Activated B cell treated with CpG ODN at 0.5 μM for 24 hours (primary cell): Measurements from ENCODE around the gene VPS13A. TPM values are rescaled to one million over a fixed set of nuclear protein-coding genes. Genes with fewer than 3 reads are reported as not detected.

ENCODE experiments used
- ATAC-seq: fragments of 200-7000 bp; cut with Tn5 transposase; one replicate; pipeline ENCODE4 v1.10.0; 2021; ENCODE audit warnings: low read depth, mild to moderate bottlenecking, moderate library complexity
- CTCF ChIA-PET: fragments of 350-600 bp; sonication (Branson Sonifier 250); formaldehyde crosslinking; loops from one replicate; lab custom pipeline; 2021; ENCODE audit warnings: antibody characterized with exemption; lab: Charles Lee
- POLR2A ChIA-PET: fragments of 350-600 bp; sonication (Branson Sonifier 250); formaldehyde crosslinking; loops from one replicate; lab custom pipeline; 2021; ENCODE audit warnings: antibody characterized with exemption; lab: Charles Lee
- DNase-seq: peaks from one replicate; pipeline ENCODE4 v3.0.0; 2022
- H3K27ac Mint-ChIP-seq: one replicate; pipeline ENCODE4 v1.8.0; 2020; ENCODE audit warnings: mixed read lengths
- H3K27me3 Mint-ChIP-seq: one replicate; pipeline ENCODE4 v1.8.0; 2021; ENCODE audit warnings: mixed read lengths
- H3K36me3 Mint-ChIP-seq: one replicate; pipeline ENCODE4 v1.8.0; 2021; ENCODE audit warnings: low read depth, mixed read lengths
- H3K4me1 Mint-ChIP-seq: one replicate; pipeline ENCODE4 v1.8.0; 2021; ENCODE audit warnings: mixed read lengths
- H3K4me3 Mint-ChIP-seq: one replicate; pipeline ENCODE4 v1.8.0; 2020; ENCODE audit warnings: mild to moderate bottlenecking, mixed read lengths
- H3K9me3 Mint-ChIP-seq: one replicate; pipeline ENCODE4 v1.8.0; 2020; ENCODE audit warnings: mixed read lengths
- CTCF ChIP-seq: fragments of 200-600 bp; IDR thresholded peaks from one replicate; pipeline ENCODE4 v1.8.0; 2022; ENCODE audit warnings: antibody characterized with exemption, mild to moderate bottlenecking
- intact Hi-C: fragments of 100-400 bp; cut with micrococcal nuclease; formaldehyde crosslinking; loops from one replicate; pipeline ENCODE4 v1.15.1; 2024
- total RNA-seq: library from RNA; stranded (reverse); gene quantifications from 2 replicates; pipeline ENCODE4 v1.2.3, GENCODE V29; 2022

VPS13A gene
- total RNA-seq, 1 donor from 2014 or later, result 69.8 TPM

- Mint-ChIP-seq H3K4me1 (peaks cover 2% of the 10 kb centered on the region), H3K4me3 (no peak overlapping the region), H3K27ac (no peak overlapping the region), H3K36me3 (no peaks in the 10 kb centered on the region), H3K9me3 (no peaks in the 10 kb centered on the region), H3K27me3 (no peaks in the 10 kb centered on the region)
- ATAC-seq, result no peak
- CTCF ChIA-PET, result no interaction called here
- no peak for TF ChIP-seq CTCF
- POLR2A ChIA-PET, result no interaction called here
- DNase-seq, result no peak
- intact Hi-C loops, result no loop called here
These were observed 6.2 kb upstream of the VPS13A start for GRCh38 chr9:77170991-77171699.

- Mint-ChIP-seq H3K27me3 (no peaks in the 10 kb centered on the region), H3K9me3 (no peaks in the 10 kb centered on the region), H3K27ac (no peak overlapping the region), H3K36me3 (peaks cover 3% of the 10 kb centered on the region), H3K4me1 (peaks cover 26% of the 10 kb centered on the region), H3K4me3 (no peak overlapping the region)
- no peak for ATAC-seq
- DNase-seq, result no peak
- CTCF ChIA-PET, result interaction anchor here (3.0 kb wide), 1 partner anchor 9 kb away, joined by 26 read pairs; no protein-coding TSS in a partner anchor
- intact Hi-C loops, result loop anchor here (5.0 kb wide), 4 partner anchors 598 to 1122 kb away; partner anchors contain the start of genes GNAQ and PSAT1
- POLR2A ChIA-PET, result no interaction called here
- TF ChIP-seq CTCF, result no peak
These were observed 2.2 kb upstream of the VPS13A start for GRCh38 chr9:77175151-77175550.

- Mint-ChIP-seq H3K27ac (peak overlapping the region; percentile 77), H3K4me3 (no peak overlapping the region), H3K4me1 (peaks cover 29% of the 10 kb centered on the region), H3K27me3 (no peaks in the 10 kb centered on the region), H3K36me3 (peaks cover 3% of the 10 kb centered on the region), H3K9me3 (no peaks in the 10 kb centered on the region)
- TF ChIP-seq CTCF, result no peak
- ATAC-seq, result no peak
- intact Hi-C loops, result loop anchor here (5.0 kb wide), 4 partner anchors 599 to 1121 kb away; partner anchors contain the start of genes GNAQ and PSAT1
- DNase-seq, result no peak
- CTCF ChIA-PET, result interaction anchor here (3.0 kb wide), 1 partner anchor 10 kb away, joined by 26 read pairs; no protein-coding TSS in a partner anchor
- POLR2A ChIA-PET, result interaction anchor here (0.8 to 1.6 kb wide), 2 partner anchors 9 to 782 kb away, joined by 3 to 14 read pairs; partner anchors contain the start of gene RFK
These were observed 1.2 kb upstream of the VPS13A start for GRCh38 chr9:77176106-77176505.

GRCh38 chr9:77176686-77177142 lies 620 bp upstream of the VPS13A start:
- Mint-ChIP-seq H3K27ac (peak overlapping the region; percentile 77), H3K4me1 (peaks cover 29% of the 10 kb centered on the region), H3K9me3 (no peaks in the 10 kb centered on the region), H3K4me3 (peak overlapping the region; percentile 92), H3K36me3 (peaks cover 3% of the 10 kb centered on the region), H3K27me3 (no peaks in the 10 kb centered on the region)
- ATAC-seq, result no peak
- ChIA-PET CTCF (interaction anchor here (3.0 kb wide), 1 partner anchor 10 kb away, joined by 26 read pairs; no protein-coding TSS in a partner anchor), POLR2A (interaction anchor here (0.9 to 1.6 kb wide), 3 partner anchors 9 to 1120 kb away, joined by 3 to 14 read pairs (median 3); partner anchors contain the start of genes PSAT1 and RFK)
- no peak for DNase-seq
- TF ChIP-seq CTCF, result no peak
- intact Hi-C loops, result loop anchor here (1.0 to 5.0 kb wide), 8 partner anchors 9 to 1121 kb away; partner anchors contain the start of genes CEP78, GCNT1, GNAQ and PSAT1
